Peyer's patch (tissue), 4 donors: ENCODE results near the gene EPHA6.

Experiments
- CTCF ChIP-seq, 6 experiments: fragments of 450-650 bp in 4 of 6; fragments of 200-600 bp in 2 of 6; sonication (generic) in 1 of 6; IDR thresholded peaks; one replicate each; pipeline ENCODE4 v1.5.1; 2017 to 2019; ENCODE audit warnings: antibody characterized with exemption in 6 of 6, mild to moderate bottlenecking in 3 of 6, moderate library complexity in 1 of 6
- POLR2A ChIP-seq, 2 donors: fragments of 450-650 bp; IDR thresholded peaks; one replicate each; pipeline ENCODE4 v1.5.1; 2017; ENCODE audit warnings: antibody characterized with exemption in 2 of 2, mild to moderate bottlenecking in 2 of 2, moderate library complexity in 2 of 2

GRCh38 chr3:97148931-97149330 lies 334.5 kb downstream of the EPHA6 start:
- TF ChIP-seq CTCF (IDR thresholded peaks at IDR 0.05) (no peak), POLR2A (IDR thresholded peaks at IDR 0.05) (no peak)
